ENCODE data around the gene LRP1B. TPM values are rescaled to one million over a fixed set of nuclear protein-coding genes. Genes with fewer than 3 reads are reported as not detected.

LRP1B gene
- total and polyA plus RNA-seq, 2 donors (not counting 1 experiment from before 2014, with no cell fraction given): under 0.01 to 0.01 TPM

- H3K27ac ChIP-seq (ENCODE audit: insufficient read depth, low read length): no peak overlapping the region
- no peaks in the 10 kb centered on the region for H3K27me3 ChIP-seq (ENCODE audit: control insufficient read depth, insufficient read depth, low read length)
- H2AFZ ChIP-seq (ENCODE audit: low read length): no peak overlapping the region
- no peaks in the 10 kb centered on the region for H3K79me2 ChIP-seq (ENCODE audit: control insufficient read depth, insufficient read depth, low read length)
- peak in 1 of 2 donors; percentile 35 for DNase-seq (ENCODE audit: low read depth in 2 of 2)
- no peak overlapping the region for H3K9ac ChIP-seq (ENCODE audit: insufficient read depth, low read length)
- H3K9me3 ChIP-seq (ENCODE audit: control insufficient read depth, insufficient read depth, low read depth, low read length): no peaks in the 10 kb centered on the region
- H3K36me3 ChIP-seq (ENCODE audit: control insufficient read depth, insufficient read depth, low read length): no peaks in the 10 kb centered on the region
- H3K4me3 ChIP-seq (replicated peaks in 1 of 4; ENCODE audit: control extremely low read depth in 1 of 4, insufficient read depth in 1 of 4, low read depth in 3 of 4, low read length in 4 of 4): no peak overlapping the region
- TF ChIP-seq EZH2 (IDR thresholded peaks at IDR 0.05; ENCODE audit: low read length, missing control alignments) (no peak), CTCF (conservative IDR thresholded peaks at IDR 0.05 in 1 of 2, IDR thresholded peaks at IDR 0.05 in 1 of 2; ENCODE audit: low read depth in 1 of 2, low read length in 2 of 2) (no peak)
- no peaks in the 10 kb centered on the region for H4K20me1 ChIP-seq (ENCODE audit: control insufficient read depth, extremely low read depth, insufficient read depth, low read length)
- H3K4me1 ChIP-seq (ENCODE audit: control insufficient read depth, extremely low read depth, insufficient read depth, low read length): no peaks in the 10 kb centered on the region
- H3K4me2 ChIP-seq (ENCODE audit: extremely low read depth, insufficient read depth, low read length): no peak overlapping the region
Measured at GRCh38 chr2:140504601-140505000, 1626.2 kb downstream of the LRP1B start.

- H3K9ac ChIP-seq (ENCODE audit: insufficient read depth, low read length): no peak overlapping the region
- peak overlapping the region in 1 of 4 experiments; percentile 20 for H3K4me3 ChIP-seq (replicated peaks in 1 of 4; ENCODE audit: control extremely low read depth in 1 of 4, insufficient read depth in 1 of 4, low read depth in 3 of 4, low read length in 4 of 4)
- no peaks in the 10 kb centered on the region for H3K79me2 ChIP-seq (ENCODE audit: control insufficient read depth, insufficient read depth, low read length)
- H2AFZ ChIP-seq (ENCODE audit: low read length): no peak overlapping the region
- H3K4me2 ChIP-seq (ENCODE audit: extremely low read depth, insufficient read depth, low read length): no peak overlapping the region
- H3K27me3 ChIP-seq (ENCODE audit: control insufficient read depth, insufficient read depth, low read length): no peaks in the 10 kb centered on the region
- H3K27ac ChIP-seq (ENCODE audit: insufficient read depth, low read length): no peak overlapping the region
- no peaks in the 10 kb centered on the region for H3K9me3 ChIP-seq (ENCODE audit: control insufficient read depth, insufficient read depth, low read depth, low read length)
- H3K36me3 ChIP-seq (ENCODE audit: control insufficient read depth, insufficient read depth, low read length): no peaks in the 10 kb centered on the region
- DNase-seq (ENCODE audit: low read depth in 2 of 2): peak; percentile 80 to 88
- no peaks in the 10 kb centered on the region for H4K20me1 ChIP-seq (ENCODE audit: control insufficient read depth, extremely low read depth, insufficient read depth, low read length)
- H3K4me1 ChIP-seq (ENCODE audit: control insufficient read depth, extremely low read depth, insufficient read depth, low read length): no peaks in the 10 kb centered on the region
- TF ChIP-seq EZH2 (IDR thresholded peaks at IDR 0.05; ENCODE audit: low read length, missing control alignments) (no peak), CTCF (conservative IDR thresholded peaks at IDR 0.05 in 1 of 2, IDR thresholded peaks at IDR 0.05 in 1 of 2; ENCODE audit: low read depth in 1 of 2, low read length in 2 of 2) (no peak)
Measured at GRCh38 chr2:140502951-140503630, 1627.7 kb downstream of the LRP1B start.

- Histone ChIP-seq H3K79me2 (ENCODE audit: control insufficient read depth, insufficient read depth, low read length) (no peaks in the 10 kb centered on the region), H3K36me3 (ENCODE audit: control insufficient read depth, insufficient read depth, low read length) (no peaks in the 10 kb centered on the region), H2AFZ (ENCODE audit: low read length) (no peak overlapping the region), H3K27me3 (ENCODE audit: control insufficient read depth, insufficient read depth, low read length) (no peaks in the 10 kb centered on the region), H3K4me1 (ENCODE audit: control insufficient read depth, extremely low read depth, insufficient read depth, low read length) (no peaks in the 10 kb centered on the region), H4K20me1 (ENCODE audit: control insufficient read depth, extremely low read depth, insufficient read depth, low read length) (no peaks in the 10 kb centered on the region), H3K9me3 (ENCODE audit: control insufficient read depth, insufficient read depth, low read depth, low read length) (no peaks in the 10 kb centered on the region), H3K9ac (ENCODE audit: insufficient read depth, low read length) (no peak overlapping the region), H3K27ac (ENCODE audit: insufficient read depth, low read length) (no peak overlapping the region), H3K4me3 (replicated peaks in 1 of 4; ENCODE audit: control extremely low read depth in 1 of 4, insufficient read depth in 1 of 4, low read depth in 3 of 4, low read length in 4 of 4) (no peak overlapping the region), H3K4me2 (ENCODE audit: extremely low read depth, insufficient read depth, low read length) (no peak overlapping the region)
- peak in 1 of 2 donors; percentile 24 for DNase-seq (ENCODE audit: low read depth in 2 of 2)
- TF ChIP-seq EZH2 (IDR thresholded peaks at IDR 0.05; ENCODE audit: low read length, missing control alignments): no peak
- TF ChIP-seq CTCF (conservative IDR thresholded peaks at IDR 0.05 in 1 of 2, IDR thresholded peaks at IDR 0.05 in 1 of 2; ENCODE audit: low read depth in 1 of 2, low read length in 2 of 2): no peak
Measured at GRCh38 chr2:140498360-140498759, 1632.5 kb downstream of the LRP1B start.

Data from fibroblast of lung (primary cell).